OCI-LY1 (cell line): Measurements from ENCODE around the gene MRPL39.

Experiments used
- CTCF ChIP-seq: fragments of 200-600 bp; sonication (generic), shearing (Covaris generic); IDR thresholded peaks from 2 replicates; pipeline ENCODE4 v1.5.1; 2017; ENCODE audit warnings: mild to moderate bottlenecking, antibody characterized with exemption, low read length, moderate library complexity, mixed read lengths
- EZH2 ChIP-seq: fragments of 200-600 bp; sonication (generic), shearing (Covaris generic); IDR thresholded peaks from 2 replicates; pipeline ENCODE4 v1.8.0; 2017; ENCODE audit warnings: borderline replicate concordance, mixed run types, mild to moderate bottlenecking, antibody characterized with exemption, low read length, moderate library complexity, mixed read lengths

- no peak for TF ChIP-seq CTCF
- TF ChIP-seq EZH2 = no peak
Measured at GRCh38 chr21:25557180-25557579, 50.1 kb downstream of the MRPL39 start.
